GM21367 (cell line): ENCODE measurements around the gene UBA3.

Source experiments
- ATAC-seq: cut with Tn5 transposase; IDR thresholded peaks from one replicate; pipeline ENCODE4 v1.9.1; 2021; ENCODE audit not compliant: unreplicated experiment

UBA3 gene

GRCh38 chr3:69072928-69073327 is 7.2 kb downstream of the UBA3 start:
- no peak for ATAC-seq

DNA sequence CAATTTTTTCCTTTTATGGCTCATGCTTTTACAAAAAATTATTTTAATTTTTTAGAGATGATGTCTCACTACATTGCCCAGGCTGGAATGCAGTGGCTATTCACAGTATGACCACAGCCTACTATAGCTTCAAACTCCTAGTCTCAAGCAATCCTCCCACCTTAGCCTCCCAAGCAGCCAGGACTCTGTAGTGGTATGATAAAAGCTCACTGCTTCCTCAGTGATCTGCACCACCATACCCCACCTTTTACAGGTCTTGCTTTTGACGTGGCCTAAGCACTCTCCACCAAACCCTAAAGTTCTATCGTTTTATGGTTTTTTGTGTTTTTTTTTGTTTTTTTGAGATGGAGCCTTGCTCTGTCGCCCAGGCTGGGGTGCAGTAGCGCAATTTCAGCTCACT is 14.0 kb downstream of the UBA3 start:
- ATAC-seq: no peak

GRCh38 chr3:69065318-69065964 is 14.7 kb downstream of the UBA3 start:
- ATAC-seq: no peak

- ATAC-seq: no peak
Observed at GRCh38 chr3:69063636-69064035, 16.5 kb downstream of the UBA3 start.

- no peak for ATAC-seq
Observed at GRCh38 chr3:69059688-69060087, 20.5 kb downstream of the UBA3 start.

DNA sequence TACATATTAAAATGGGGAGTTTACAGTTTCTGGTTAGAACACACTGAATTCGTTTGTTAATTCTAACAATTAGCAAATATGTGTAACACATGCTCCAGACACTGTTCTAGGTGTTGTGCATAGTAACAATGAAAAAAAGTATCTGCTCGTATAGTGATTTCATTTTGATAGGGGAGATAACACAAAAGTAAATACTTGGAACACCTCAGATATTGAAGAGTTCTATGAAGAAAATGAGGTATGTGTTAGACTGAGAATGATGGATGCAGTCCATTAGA is 21.3 kb downstream of the UBA3 start:
- ATAC-seq: no peak

DNA sequence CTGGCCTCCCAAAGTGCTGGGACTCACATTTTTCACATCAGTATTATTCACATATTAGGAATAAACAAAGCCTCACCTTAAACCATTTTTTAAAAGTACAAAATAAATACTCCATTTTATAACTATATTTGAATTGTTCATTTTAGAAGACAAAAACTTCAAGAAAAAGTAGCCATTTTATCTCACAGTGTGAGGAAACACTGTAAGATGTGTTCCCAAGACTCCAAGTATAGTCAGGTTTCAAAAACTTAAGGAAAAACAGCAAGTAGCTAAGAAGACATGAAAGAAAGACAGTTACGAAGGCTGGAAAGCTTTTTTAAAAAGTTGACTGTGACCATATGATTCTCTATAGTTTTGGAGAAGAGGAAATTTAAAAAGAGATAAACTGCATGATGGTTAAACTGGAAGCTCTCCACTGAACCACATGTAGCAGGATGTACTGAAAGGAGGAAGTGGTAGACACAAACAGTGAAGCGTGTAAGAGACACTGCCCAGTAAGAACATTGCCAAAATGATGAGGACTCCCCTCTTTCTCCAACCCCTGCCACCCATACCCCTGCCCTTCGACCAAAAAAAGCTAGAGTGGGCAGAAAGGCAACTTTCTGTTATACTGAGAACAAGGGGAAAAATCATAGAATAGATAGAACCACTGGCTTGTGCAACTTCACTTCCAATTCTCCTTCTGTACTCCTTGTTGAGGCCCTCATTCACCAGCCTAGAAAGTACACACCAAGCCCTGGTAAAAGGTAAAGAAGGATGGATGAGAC is 21.8 kb downstream of the UBA3 start:
- ATAC-seq: peak; percentile 98

GRCh38 chr3:69052472-69052898 is 27.7 kb downstream of the UBA3 start:
- no peak for ATAC-seq

GRCh38 chr3:69051756-69052471 is 28.3 kb downstream of the UBA3 start, which contains the start of gene TMF1:
Gene TMF1, minus strand, starts transcription at chr3:69052333. Its CDS starts 247 bp downstream, at chr3:69052086.
- peak; percentile 97 for ATAC-seq

- ATAC-seq: no peak
Observed at GRCh38 chr3:69048990-69049389, 31.2 kb downstream of the UBA3 start.

DNA sequence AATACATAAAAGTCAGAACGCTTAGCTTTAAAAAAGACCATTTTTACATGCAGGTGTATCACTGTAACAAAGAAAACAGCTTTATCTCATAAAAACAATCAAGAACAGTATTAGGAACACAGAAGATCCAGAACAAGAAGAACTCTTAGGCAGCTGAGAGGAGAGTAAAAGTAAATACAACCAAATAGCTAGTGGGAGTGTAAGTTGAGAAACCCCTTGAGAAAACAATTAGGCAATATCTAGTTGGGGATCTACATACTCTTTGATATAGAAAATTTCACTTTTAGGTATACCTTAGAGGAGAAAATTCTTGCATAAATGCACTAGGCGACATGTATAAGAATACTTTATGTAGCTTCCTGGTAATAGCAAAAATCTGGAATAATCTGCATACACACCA is 35.6 kb downstream of the UBA3 start:
- no peak for ATAC-seq

- ATAC-seq: no peak
Observed at GRCh38 chr3:69033470-69033869, 46.7 kb downstream of the UBA3 start.

- ATAC-seq: no peak
Observed at GRCh38 chr3:69032737-69033136, 47.4 kb downstream of the UBA3 start.

DNA sequence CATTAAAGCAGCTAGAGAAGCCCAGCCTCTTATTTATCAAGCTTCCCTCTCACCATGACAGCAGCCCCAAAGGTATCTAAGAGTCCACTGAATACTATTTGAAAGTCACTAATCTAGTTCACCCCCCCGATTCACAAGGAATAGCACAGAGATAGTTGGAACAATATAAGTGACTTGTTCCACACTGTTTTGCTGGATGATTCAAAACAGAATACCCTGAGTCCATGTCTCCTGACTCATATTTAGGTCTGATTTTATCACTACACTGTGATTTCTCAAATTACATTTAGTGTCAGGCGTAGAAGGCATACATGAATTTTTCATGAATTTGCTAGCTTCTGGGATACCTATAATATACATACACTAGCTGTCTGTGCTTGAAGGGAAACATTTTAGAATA is 48.0 kb downstream of the UBA3 start:
- no peak for ATAC-seq

DNA sequence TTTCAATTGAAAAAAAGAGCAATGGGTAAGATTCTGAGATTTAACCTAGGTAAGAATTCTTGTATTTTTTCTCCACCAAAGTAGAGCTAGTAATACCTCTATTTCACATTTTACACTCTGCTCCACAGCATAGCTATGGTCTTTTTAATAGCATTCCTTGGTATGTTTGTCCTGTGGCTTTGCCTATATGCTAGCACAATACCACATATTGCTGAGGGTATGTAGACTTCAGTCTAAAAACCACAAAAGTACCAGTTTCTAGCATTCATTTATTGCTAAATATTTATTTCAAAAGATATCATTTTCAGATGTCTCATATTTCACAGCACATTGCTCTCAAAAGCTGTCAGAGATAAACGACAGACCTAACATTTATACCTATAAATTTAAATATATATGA is 48.5 kb downstream of the UBA3 start:
- no peak for ATAC-seq

DNA sequence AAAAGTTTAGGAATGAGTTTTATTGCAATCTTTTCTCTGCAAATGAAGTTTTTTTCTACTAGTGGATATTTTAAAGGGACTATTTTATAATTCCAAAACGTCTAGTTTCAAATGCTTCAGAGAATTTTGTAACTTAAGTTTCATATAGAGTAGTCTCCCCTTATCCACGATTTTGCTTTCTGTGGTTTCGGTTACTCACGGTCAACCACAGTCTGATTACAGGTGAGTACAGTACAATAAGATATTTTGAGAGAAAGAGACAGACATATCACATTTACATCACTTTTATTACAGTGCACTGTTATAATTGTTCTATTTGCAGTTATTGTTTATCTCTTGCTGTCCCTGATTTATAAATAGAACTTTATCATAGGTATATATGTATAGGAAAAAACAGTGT is 59.3 kb downstream of the UBA3 start:
- no peak for ATAC-seq

DNA sequence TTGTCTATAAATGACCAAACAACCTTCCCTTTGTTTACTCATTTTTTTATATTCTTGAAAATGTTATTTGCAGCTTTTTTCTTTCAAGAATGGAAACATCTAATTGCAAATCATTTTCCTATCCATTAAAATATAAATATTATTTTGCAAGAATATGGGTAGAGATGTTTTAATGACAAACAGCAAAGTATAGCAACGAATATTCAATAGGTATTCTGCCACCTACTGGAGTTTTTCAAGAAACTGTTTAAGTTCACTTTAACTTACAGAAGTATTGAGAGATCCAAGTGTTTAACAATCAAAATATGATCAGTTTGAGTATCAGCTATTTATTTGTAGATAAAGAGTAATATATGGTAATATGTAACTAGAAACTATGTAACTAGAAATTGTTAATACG is 59.7 kb downstream of the UBA3 start:
- no peak for ATAC-seq

GRCh38 chr3:69016901-69017300 is 63.3 kb downstream of the UBA3 start:
- no peak for ATAC-seq

- no peak for ATAC-seq
Observed at GRCh38 chr3:69016102-69016501, 64.1 kb downstream of the UBA3 start.

GRCh38 chr3:69014022-69014580 is 66.1 kb downstream of the UBA3 start:
- ATAC-seq: no peak

- peak; percentile 84 for ATAC-seq
Observed at GRCh38 chr3:69013253-69014021, 66.7 kb downstream of the UBA3 start, which contains the start of gene EOGT. Gene EOGT, minus strand, starts transcription at chr3:69013684. Its CDS starts 3,838 bp downstream, at chr3:69009846.
